GM18502 (cell line): Measurements from ENCODE around the gene CCSER1.
"Not testable (repeated sequence)": the region's sequence is repeated elsewhere in the genome, so short reads cannot be mapped to it uniquely, and the experiment has no call there.

Experiments used
- ATAC-seq: cut with Tn5 transposase; IDR thresholded peaks from one replicate; pipeline ENCODE4 v1.9.1; 2021; ENCODE audit warnings: mild to moderate bottlenecking; ENCODE audit not compliant: unreplicated experiment, poor library complexity

CCSER1 gene

GRCh38 chr4:91207535-91207934, 1080.3 kb downstream of the CCSER1 start:
- ATAC-seq: no peak

- no peak for ATAC-seq
These were observed 1085.0 kb downstream of the CCSER1 start for GRCh38 chr4:91212211-91212610.

- ATAC-seq: not testable (repeated sequence)
These were observed 1090.7 kb downstream of the CCSER1 start for GRCh38 chr4:91217831-91218403.

- ATAC-seq: no peak
These were observed 1093.1 kb downstream of the CCSER1 start for GRCh38 chr4:91220315-91220714.

GRCh38 chr4:91222014-91222413, 1094.8 kb downstream of the CCSER1 start:
- ATAC-seq: no peak

- ATAC-seq: no peak
These were observed 1099.7 kb downstream of the CCSER1 start for GRCh38 chr4:91226867-91227266.

- no peak for ATAC-seq
These were observed 1101.5 kb downstream of the CCSER1 start for GRCh38 chr4:91228659-91229058.

- no peak for ATAC-seq
These were observed 1106.0 kb downstream of the CCSER1 start for GRCh38 chr4:91233164-91233563.

- no peak for ATAC-seq
These were observed 1115.9 kb downstream of the CCSER1 start for GRCh38 chr4:91243132-91243531.

- ATAC-seq: no peak
These were observed 1128.8 kb downstream of the CCSER1 start for GRCh38 chr4:91256043-91256442.

GRCh38 chr4:91256751-91257150, 1129.6 kb downstream of the CCSER1 start:
- ATAC-seq: no peak

GRCh38 chr4:91257721-91258120, 1130.5 kb downstream of the CCSER1 start:
- no peak for ATAC-seq

- ATAC-seq: no peak
These were observed 1131.1 kb downstream of the CCSER1 start for GRCh38 chr4:91258326-91258725.

GRCh38 chr4:91267543-91267942, 1140.3 kb downstream of the CCSER1 start:
- no peak for ATAC-seq

GRCh38 chr4:91268481-91268880, 1141.3 kb downstream of the CCSER1 start:
- not testable (repeated sequence) for ATAC-seq

- no peak for ATAC-seq
These were observed 1141.7 kb downstream of the CCSER1 start for GRCh38 chr4:91268913-91269312.

- no peak for ATAC-seq
These were observed 1152.7 kb downstream of the CCSER1 start for GRCh38 chr4:91279899-91280298.

- no peak for ATAC-seq
These were observed 1153.5 kb downstream of the CCSER1 start for GRCh38 chr4:91280551-91281290.

GRCh38 chr4:91282217-91282616, 1155.0 kb downstream of the CCSER1 start:
- no peak for ATAC-seq

- no peak for ATAC-seq
These were observed 1156.6 kb downstream of the CCSER1 start for GRCh38 chr4:91283726-91284230.

- no peak for ATAC-seq
These were observed 1157.3 kb downstream of the CCSER1 start for GRCh38 chr4:91284480-91284879.

- no peak for ATAC-seq
These were observed 1158.3 kb downstream of the CCSER1 start for GRCh38 chr4:91285487-91285886.
